Measurements from ENCODE around the gene ROR2.

DNA sequence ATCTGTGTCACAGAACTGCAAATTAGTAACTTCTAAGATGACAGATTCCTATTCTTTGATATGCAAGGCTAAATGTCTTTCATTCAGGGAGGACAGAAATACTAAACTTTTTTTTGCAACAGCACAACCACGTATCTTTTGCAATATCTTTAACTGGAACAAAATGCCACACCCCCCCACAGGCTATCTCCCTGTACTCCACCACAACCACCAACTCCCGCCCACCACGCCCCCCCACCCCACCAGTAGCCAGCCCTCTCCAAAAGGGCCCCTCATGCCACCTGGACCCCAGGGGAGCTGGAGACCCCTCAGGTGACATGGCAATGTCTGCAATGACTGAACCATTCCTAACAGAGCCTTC, 131.8 kb downstream of the ROR2 start:
- TF ChIP-seq, protein P1, sequence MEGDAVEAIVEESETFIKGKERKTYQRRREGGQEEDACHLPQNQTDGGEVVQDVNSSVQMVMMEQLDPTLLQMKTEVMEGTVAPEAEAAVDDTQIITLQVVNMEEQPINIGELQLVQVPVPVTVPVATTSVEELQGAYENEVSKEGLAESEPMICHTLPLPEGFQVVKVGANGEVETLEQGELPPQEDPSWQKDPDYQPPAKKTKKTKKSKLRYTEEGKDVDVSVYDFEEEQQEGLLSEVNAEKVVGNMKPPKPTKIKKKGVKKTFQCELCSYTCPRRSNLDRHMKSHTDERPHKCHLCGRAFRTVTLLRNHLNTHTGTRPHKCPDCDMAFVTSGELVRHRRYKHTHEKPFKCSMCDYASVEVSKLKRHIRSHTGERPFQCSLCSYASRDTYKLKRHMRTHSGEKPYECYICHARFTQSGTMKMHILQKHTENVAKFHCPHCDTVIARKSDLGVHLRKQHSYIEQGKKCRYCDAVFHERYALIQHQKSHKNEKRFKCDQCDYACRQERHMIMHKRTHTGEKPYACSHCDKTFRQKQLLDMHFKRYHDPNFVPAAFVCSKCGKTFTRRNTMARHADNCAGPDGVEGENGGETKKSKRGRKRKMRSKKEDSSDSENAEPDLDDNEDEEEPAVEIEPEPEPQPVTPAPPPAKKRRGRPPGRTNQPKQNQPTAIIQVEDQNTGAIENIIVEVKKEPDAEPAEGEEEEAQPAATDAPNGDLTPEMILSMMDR (IDR thresholded peaks at IDR 0.05), result no peak
- TF ChIP-seq POLR2A (IDR thresholded peaks at IDR 0.05) (no peak), EP300 (IDR thresholded peaks at IDR 0.05) (no peak)
